ENCODE data around the gene ELFN2. TPM values are rescaled to one million over a fixed set of nuclear protein-coding genes. Genes with fewer than 3 reads are reported as not detected.

Gene ELFN2
- total RNA-seq, 2 donors from 2014 or later, result not detected

DNA sequence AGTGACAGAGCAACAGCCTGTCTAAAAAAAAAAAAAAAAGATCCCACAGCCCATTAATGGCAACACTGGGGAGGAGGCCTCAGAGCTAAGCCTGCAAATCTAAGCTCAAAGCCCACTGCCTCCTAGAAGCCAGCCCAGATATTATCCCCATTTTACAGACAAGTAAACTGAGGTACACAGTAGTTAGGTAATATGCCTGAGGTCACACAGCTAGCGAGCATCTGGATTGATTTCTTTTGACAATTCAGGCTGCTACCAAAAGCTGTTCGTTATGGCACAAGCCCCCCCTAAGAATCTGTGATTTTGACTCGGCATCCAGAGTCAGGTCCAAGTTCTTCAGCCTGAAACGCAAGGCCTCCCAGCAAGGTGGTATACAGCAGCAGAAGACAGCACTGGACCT, 13.7 kb downstream of the ELFN2 start:
- no peak overlapping the region for H3K27ac ChIP-seq
- H3K9me3 ChIP-seq, result no peaks in the 10 kb centered on the region
- no peaks in the 10 kb centered on the region for H3K36me3 ChIP-seq
- H3K4me3 ChIP-seq, result no peak overlapping the region
- H3K27me3 ChIP-seq, result no peaks in the 10 kb centered on the region
- no peaks in the 10 kb centered on the region for H3K4me1 ChIP-seq
- no peak for TF ChIP-seq CTCF (IDR thresholded peaks at IDR 0.05)
- no peak for DNase-seq (ENCODE audit: low spot score)

GRCh38 chr22:37412495-37413250, 14.6 kb downstream of the ELFN2 start:
- no peak overlapping the region for H3K4me3 ChIP-seq
- no peaks in the 10 kb centered on the region for H3K36me3 ChIP-seq
- no peaks in the 10 kb centered on the region for H3K27me3 ChIP-seq
- no peaks in the 10 kb centered on the region for H3K9me3 ChIP-seq
- TF ChIP-seq CTCF (IDR thresholded peaks at IDR 0.05), result no peak
- no peak overlapping the region for H3K27ac ChIP-seq
- no peak for DNase-seq (ENCODE audit: low spot score)
- no peaks in the 10 kb centered on the region for H3K4me1 ChIP-seq

DNA sequence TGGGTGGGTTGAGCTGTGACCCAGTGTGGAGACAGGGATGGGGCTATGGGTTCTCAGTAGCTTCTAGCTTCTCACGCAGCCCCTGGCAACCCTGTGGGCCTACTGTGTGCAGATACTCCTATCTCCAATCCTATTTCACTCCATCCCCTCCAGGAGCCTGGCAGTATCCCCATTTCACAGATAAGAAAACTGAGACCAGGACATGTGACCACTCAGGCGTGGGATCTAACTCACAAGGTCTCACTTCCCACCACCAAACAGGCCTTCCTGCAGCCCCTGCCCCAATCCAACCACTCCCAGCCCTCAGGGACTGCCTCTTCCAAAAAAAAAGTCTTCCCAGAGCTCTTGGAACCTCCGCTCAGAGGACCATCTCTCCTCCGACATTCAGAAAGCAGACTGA, 15.6 kb downstream of the ELFN2 start:
- no peak for DNase-seq (ENCODE audit: low spot score)
- Histone ChIP-seq H3K36me3 (no peaks in the 10 kb centered on the region), H3K4me1 (no peaks in the 10 kb centered on the region), H3K27me3 (no peaks in the 10 kb centered on the region), H3K27ac (no peak overlapping the region), H3K4me3 (no peak overlapping the region), H3K9me3 (no peaks in the 10 kb centered on the region)
- TF ChIP-seq CTCF (IDR thresholded peaks at IDR 0.05), result no peak

DNA sequence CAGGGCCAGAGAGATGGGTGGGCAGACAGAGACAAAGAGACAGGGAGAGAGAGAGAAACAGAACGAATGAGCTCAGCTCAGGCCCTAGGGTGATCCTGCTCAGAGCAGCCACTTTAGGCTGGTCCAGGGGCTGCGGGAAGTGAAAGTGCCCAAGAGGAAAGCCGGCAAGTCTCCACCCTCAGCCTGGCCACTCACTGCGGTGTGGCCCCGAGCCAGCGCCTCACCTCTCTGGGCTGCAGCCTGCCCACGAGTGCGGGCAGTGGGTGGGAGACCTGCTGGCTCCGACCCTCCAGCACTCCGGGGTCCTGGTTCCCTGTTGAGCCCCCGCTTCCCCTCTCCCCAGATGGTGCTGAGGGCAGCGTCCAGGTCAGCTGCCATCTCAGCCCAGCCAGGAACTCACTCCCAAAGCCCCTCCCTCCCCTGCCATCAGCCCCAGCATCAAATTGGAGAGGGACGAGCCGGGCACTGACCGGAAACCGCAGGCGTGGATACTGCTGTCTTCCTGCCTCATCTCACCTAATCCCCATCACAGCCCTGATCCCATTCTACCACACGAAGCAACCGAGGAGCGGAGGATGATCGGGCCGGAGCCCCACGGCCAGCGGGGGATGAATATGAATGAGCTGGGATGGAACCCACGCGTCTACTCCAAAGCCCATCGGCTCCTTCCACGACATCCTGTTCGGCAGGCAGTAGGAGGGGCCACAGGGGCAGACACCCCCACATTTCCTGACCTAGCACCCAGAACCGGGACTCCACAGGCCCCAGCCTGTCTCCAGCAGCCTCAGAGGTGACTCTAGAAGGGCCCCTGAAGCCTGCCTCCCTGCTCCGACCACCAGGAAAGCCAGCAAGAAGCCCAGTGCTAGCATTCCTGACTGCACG, 16.9 kb downstream of the ELFN2 start:
- no peak overlapping the region for H3K4me3 ChIP-seq
- TF ChIP-seq CTCF (IDR thresholded peaks at IDR 0.05), result no peak
- H3K27ac ChIP-seq, result no peak overlapping the region
- no peaks in the 10 kb centered on the region for H3K27me3 ChIP-seq
- no peaks in the 10 kb centered on the region for H3K4me1 ChIP-seq
- H3K9me3 ChIP-seq, result no peaks in the 10 kb centered on the region
- DNase-seq (ENCODE audit: low spot score), result no peak
- no peaks in the 10 kb centered on the region for H3K36me3 ChIP-seq

DNA sequence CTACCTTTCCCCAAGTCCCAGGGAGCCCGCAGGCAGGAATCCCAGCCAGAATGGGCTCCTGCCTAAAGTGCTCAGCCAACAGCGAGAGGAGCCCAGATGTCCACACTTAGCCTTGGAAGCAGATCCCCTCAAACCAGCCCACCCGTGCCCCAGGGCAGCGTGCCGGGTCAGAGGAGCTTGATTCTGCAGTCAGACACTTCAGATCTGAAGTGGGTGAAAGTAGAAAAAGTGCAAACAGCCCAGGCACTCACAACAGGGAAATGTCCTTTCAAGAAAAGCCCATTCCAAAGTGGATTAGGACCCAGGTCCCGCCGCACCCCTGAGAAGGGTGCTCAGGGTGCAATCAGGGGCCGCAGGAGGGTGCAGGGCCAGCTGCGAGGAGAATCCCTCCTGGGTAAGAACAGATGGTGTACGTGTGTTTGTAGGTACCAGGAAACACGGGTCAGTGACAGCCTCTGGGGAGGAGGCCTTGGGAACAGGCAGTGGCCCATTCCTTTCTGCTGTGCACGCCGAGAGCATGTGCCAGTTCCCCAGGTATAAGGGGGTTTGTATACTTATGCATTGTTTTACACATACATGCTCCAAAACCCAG, 17.7 kb downstream of the ELFN2 start:
- no peak for TF ChIP-seq CTCF (IDR thresholded peaks at IDR 0.05)
- H3K27me3 ChIP-seq, result no peaks in the 10 kb centered on the region

More for the DNA sequence above, 17.7 kb downstream of the ELFN2 start:
- Histone ChIP-seq H3K4me1 (no peaks in the 10 kb centered on the region), H3K27ac (no peak overlapping the region), H3K4me3 (no peak overlapping the region), H3K9me3 (no peaks in the 10 kb centered on the region), H3K36me3 (no peaks in the 10 kb centered on the region)
- DNase-seq (ENCODE audit: low spot score), result no peak

Data from right atrium auricular region (tissue), 2 donors.